GM19438 (cell line): ENCODE measurements around the gene RASA3.
"Not testable (repeated sequence)": the region's sequence is repeated elsewhere in the genome, so short reads cannot be mapped to it uniquely, and the experiment has no call there.

Experiments used
- ATAC-seq: cut with Tn5 transposase; IDR thresholded peaks from one replicate; pipeline ENCODE4 v1.9.1; 2021; ENCODE audit warnings: low read depth; ENCODE audit not compliant: unreplicated experiment

Gene RASA3, protein sequence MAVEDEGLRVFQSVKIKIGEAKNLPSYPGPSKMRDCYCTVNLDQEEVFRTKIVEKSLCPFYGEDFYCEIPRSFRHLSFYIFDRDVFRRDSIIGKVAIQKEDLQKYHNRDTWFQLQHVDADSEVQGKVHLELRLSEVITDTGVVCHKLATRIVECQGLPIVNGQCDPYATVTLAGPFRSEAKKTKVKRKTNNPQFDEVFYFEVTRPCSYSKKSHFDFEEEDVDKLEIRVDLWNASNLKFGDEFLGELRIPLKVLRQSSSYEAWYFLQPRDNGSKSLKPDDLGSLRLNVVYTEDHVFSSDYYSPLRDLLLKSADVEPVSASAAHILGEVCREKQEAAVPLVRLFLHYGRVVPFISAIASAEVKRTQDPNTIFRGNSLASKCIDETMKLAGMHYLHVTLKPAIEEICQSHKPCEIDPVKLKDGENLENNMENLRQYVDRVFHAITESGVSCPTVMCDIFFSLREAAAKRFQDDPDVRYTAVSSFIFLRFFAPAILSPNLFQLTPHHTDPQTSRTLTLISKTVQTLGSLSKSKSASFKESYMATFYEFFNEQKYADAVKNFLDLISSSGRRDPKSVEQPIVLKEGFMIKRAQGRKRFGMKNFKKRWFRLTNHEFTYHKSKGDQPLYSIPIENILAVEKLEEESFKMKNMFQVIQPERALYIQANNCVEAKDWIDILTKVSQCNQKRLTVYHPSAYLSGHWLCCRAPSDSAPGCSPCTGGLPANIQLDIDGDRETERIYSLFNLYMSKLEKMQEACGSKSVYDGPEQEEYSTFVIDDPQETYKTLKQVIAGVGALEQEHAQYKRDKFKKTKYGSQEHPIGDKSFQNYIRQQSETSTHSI

DNA sequence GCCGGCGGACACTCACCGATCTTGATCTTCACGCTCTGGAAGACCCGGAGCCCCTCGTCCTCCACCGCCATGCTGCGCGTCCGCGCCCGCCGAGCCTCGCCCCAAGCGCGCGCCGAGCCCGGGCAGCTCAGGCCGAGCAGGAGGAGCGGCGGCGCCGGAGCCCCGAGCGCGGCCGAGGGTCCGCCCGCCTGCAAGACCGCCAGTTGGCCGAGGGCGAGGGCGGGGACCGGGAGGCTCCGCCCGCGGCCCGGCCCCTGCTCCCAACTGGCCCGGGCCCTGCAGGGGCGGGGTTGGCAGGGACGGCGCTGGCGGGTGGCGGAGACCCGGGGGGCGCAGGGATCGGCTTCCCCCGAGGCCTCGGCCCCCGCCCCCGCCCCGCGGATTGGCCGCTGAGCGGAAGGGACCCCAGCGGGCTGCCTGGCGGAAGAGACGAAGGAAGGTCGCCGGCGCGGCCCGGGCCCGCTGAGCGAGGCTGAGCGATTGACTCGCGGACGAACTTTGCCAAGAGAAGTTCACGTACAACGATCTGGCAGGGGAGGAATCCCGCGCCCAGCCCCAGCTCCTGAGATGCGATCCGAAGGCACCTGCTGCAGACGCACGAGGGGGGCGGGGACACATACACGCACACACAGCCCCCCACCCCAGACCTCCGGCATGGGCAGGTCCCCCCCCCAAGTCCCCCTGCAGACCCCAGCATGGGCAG is at the start of gene RASA3:
Gene RASA3 (minus strand): TSS at position 205 of the 703 bp plus-strand sequence. CDS start 134 bp downstream, at position 71.
- ATAC-seq, result peak; percentile 57

DNA sequence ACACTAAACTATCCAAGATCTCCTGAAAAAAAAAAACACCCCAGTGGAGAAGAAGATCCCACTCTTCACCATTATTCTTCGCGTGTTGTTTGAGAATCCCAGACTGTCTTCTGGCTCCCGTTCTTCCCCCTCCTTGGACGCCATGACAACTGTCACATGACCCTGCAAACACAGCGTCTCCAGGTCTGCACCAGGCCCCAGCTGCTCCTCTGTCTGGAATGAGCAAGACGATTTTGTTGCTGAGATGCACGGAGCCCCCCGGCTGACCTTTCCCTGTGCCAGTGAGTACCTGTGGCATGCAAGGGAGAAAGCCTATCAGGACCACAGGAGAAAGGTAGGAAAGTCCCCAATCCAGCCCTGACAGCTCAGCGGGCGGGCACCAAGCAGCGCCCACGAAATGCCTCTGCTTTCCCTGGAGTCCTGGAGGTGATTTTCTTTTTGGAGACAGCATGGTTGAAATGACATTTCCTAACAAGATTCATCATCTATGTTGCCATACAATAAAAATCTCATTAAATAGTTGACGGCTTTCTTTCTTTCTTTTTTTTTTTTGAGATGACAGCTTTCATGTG is 46.8 kb upstream of the RASA3 start, which contains the start of gene CFAP97D2:
Gene CFAP97D2 (plus strand): TSS at position 171 of the 572 bp plus-strand sequence. CDS start 74 bp downstream, at position 245.
- ATAC-seq, result no peak

DNA sequence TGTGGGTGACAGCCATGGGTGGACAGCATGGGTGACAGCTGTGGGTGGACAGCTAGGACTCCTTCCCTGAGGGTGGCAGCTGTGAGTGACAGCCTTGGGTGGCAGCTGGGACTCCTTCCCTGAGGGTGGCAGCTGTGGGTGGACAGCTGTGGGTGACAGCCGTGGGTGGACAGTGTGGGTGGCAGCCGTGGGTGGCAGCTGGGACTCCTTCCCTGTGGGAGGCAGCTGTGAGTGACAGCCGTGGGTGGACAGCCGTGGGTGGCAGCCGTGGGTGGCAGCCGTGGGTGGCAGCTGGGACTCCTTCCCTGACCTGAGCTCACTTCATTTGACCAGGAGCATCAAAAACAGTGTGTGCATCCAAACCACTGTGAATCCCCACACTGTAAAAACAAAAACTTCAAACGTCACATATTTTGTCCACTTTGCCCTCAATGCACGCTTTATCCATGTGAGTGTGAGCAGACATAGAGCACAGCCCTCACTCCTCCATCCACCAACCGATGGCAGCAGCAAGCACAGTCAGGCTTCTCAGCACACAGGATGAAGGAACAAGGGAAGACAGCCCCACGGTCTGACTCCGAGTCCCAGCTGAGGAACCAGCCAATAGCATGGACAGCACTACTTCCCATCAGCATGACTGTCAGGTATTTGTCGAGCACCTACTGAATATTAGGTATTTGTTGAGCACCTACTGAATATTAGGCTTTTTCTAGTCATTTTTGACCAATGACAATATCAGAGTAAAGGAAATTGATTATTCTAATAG is 45.0 kb upstream of the RASA3 start:
- ATAC-seq, result no peak

DNA sequence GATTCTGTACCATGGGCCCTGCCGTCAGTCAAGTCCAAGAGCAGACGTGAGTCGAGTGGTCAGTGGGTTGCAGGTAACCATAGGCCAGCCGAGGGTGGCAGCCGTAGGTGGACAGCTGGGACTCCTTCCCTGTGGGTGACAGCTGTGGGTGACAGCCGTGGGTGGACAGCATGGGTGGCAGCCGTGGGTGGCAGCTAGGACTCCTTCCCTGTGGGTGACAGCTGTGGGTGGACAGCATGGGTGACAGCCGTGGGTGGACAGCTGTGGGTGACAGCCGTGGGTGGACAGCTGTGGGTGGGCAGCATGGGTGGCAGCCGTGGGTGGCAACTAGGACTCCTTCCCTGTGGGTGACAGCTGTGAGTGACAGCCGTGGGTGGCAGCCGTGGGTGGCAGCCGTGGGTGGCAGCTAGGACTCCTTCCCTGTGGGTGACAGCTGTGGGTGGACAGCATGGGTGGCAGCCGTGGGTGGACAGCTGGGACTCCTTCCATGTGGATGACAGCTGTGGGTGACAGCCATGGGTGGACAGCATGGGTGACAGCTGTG is 44.0 kb upstream of the RASA3 start:
- not testable (repeated sequence) for ATAC-seq

DNA sequence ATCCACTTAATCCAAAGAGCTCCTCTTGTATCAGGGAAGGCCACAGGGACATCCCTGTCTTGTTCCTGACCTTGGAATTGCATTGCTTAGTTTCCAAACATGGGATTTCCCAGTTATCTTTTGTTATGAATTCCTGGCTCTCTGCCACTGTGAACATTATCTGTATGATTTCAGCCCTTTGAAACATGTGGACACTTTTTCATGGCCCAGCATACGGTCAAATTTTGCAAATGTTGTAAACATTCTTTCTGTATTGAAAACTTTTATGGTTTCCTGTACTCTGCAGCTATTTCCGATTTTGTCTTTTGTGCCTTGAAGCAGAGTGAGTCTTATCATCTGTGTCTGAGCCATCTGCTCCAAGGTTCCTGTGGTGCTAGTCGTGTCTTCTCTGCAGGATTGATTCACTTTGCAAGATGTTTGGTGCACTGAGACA is 42.1 kb upstream of the RASA3 start:
- ATAC-seq, result no peak

DNA sequence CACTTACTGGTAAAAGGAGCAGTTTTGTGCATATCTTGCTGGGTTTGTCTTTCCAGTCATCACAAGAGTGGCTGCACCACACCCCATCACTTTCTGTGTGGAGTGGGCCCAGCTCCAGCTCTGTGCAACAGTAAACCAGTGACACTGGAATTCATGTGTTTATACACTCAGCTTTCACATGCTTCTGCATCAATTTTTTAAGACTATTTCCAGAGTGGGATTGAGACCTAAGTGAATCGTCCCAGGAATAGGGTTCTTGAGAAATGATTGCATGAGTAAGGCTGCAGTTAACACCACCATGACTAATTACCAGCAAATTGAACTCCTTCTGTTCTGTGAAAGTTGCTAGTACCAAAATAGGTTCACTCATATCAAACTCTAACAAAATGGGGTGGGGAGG is 41.3 kb upstream of the RASA3 start:
- no peak for ATAC-seq

DNA sequence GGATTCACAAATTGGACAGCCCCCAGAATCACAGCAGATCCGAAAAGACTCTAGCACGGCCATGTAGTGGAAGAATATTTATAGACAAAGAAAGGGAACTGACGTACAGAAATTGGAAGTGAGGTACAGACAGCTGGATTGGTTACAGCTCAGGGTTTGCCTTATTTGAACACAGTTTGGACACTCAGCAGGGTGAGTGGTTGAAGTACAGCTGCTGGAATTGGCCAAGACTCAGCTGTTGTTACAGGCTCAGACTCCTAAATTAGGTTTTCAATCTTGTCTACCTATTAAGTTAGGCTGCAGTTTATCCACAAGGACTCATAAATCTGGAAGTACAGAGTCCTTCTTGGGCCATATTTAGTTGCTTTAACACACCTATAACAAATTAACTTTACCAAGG is 40.8 kb upstream of the RASA3 start:
- no peak for ATAC-seq

DNA sequence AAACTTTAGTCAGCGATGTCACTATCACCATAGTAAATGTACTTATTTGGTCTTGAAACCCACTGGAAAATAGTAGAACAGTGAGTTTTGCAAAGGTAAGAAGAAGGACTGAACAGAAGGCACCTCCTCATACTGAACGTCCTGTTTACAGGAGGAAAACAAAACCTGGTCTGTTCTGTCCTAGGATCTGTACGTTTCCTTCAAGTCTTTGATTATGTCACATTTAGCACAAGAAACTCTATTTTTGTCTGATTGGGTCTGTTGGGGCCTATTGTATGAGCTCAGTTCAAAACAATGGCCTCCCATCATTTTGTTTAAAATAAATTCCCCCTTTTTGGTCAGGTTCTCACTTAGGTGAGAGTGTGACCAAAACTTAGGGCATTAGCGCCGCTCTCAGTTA is 35.5 kb upstream of the RASA3 start:
- no peak for ATAC-seq

DNA sequence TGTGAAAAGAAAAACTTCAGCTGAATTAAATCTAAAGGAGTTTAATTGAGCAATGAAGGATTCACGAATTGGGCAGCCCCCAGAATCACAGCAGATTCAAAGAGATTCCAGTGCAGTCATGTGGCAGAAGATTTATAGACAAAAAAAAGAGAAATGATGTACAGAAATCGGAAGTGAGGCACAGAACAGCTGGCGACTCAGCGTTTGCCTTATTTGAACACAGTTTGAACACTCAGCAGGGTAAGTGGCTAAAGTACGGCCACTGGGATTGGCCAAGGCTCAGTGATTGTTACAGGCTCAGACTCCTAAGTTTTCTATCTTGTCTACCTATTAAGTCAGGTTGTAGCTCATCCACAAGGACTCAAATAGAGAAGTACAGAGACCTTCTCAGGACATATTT is 35.0 kb upstream of the RASA3 start:
- ATAC-seq, result no peak

DNA sequence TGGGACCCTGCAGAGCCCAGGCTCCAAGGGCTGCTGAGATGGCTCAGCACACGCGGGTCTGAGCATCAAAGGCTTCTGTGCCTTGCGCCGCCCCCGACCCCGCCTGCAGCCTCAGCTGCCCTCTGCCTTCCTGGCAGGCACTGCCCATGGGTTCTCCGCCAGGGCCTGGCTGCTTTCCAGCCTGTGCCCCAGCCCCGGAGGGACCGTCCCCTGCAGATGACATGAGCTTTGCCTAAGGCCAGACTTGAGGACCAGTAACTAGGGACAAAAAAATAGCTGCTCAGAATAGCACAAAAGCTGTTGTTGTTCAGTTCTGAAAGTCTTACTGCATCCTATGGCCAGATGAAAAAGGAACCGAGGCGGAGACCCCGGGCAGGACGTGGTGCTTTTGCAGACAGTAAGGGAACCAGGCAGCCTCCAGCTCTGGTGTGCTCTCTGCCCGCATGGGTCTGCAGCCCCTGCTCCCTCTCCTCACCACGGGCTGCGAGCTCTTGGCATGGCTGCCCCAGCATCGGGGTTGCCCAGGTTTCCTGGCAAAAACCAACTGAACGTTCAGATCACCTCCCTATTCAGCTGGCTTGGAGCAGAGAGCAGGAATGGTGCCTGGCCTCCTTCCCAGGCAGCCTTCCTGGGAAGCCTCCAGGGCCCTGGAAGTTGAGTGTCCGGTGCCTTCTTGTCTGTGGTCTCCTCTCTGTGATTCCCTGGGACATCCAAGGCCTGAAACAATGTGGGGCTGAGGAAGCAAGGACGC is 34.1 kb upstream of the RASA3 start:
- ATAC-seq, result no peak

DNA sequence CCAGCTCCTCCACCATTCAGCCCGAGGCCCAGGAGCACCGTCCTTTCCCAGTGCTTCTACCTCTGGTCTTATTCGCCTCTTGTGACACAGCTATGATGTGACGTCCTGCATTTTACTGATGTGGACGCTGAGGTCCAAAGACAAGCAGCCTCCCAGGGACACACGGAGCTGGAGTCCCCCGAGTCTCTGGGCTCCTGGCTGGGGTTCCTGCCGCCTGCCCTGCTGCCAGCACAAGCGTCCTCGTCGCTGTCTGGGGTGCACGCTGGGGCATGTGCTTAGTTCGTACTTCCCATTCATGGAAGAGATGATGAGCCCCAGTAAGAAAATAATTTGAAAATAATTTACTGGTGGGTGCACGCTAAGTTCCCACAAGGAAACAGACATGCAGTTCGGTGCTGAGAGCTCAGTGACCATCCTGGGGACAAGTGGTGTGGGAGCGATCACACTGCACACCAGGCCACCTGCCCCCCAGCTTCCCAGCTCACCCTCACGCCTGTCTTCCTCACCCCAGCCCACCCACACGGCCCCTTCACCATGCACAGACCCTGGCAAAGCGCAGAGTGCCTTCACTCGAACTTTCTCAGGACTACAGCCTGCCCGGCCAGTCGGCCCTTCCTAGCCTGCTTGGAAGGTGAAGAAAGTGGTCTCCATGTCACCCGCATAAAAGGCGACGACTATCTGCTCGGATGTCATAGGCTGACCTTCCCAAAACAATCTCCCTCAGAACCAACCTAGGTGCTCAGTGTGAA is 32.4 kb upstream of the RASA3 start:
- ATAC-seq, result no peak

DNA sequence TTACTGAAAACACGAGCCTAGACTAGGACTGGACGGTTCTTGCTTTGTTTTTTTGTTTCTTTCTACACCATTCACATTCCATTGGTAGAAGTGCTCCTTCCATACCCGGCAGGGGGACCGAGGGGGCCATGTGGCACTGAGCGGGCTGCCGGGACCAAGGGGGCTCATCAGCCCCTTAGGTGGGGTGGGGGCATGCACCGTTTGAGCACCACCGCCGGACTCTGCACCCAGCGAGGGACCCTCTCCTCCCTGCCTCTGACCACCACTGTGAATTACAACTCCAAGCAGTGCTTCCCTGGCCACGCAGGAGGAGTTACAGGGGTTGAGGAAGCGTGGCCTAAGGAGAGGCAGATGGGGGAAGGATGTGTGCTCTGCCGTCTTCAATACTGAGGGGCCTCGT is 31.6 kb upstream of the RASA3 start:
- no peak for ATAC-seq

DNA sequence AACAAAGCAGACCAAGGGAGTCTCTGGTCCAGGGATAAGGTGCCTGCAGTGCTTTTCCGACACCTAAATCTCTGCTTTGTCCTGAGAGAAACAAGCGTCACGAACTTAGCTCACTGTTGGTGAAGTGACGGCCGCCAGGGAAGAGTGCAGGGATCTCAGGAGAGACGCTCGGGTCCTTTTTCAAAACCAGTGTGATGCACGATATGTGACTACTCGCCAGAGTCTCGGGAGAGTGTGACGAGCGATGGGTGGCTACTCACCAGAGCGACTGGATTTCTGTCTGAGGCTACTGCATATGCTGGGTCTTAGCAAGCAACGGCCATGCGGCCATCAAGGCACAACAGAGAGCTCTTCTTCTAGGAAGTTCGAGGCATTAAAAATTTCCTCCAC is 30.1 kb upstream of the RASA3 start:
- ATAC-seq, result no peak

DNA sequence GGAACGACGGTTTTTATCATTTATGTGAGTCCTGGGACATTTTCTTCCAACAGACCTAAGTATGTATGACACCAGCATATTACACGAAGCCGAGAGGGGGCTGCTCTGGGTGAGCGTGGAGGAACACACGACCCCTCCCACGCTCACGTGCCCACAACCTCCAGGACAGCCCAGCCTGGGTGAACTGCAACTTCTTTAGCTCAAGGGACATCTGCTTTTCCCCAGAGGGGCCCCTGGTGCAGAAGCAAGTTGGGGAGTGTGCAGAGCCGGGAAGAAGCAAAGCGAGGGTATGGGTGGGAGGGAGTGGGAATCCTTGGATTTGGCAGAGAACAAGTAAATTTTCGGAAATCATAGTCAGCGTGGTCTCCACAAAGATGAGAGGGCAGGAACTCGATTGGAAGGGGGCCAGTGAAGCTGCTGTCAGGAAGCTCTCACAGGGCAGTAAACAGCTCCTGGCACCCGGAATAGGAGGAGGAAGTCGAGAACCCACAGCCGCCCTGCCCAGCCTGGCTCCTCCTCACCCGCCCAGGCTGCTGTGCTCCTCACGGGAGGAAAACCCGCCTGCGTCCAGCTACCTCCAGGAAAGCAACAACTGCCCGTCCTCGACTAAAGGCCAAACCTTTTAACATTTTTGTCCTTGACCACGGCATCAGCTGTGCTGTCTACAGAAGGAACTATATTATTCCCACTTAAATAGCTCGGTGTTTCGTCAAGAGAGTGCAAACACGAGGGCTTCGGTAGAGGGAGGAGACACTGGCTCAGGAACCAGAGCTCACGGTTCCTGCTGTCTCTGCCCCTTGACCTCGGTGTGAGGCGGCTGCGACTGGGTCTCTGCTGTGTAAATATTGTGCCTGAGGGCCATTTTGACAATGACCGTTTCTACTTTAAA is 29.5 kb upstream of the RASA3 start:
- no peak for ATAC-seq

DNA sequence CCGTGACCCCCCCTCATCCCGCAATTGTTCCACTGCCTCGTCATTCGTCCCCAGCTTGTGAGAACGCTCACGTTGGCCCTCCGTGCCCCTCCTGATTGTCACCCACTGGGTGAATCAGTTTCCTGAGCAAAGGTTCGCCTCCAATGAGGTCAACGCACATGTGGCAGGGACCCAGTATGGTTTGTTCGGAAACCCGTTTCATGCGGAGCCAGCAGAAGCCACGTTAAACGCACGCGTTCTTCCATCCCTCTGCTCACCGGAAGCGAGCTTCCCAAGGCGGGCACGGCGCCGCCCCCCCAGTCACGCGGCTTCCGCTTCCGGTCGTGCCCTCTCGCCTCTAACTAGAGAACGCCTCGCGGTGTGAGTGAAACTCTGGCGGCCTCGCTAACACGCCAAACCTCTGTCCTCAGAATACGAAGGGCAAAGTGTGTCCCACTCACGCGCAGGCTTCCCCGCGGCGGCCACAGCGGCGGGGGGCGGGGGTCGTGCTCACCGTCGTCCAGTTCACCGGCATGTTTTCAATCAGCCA is 28.7 kb upstream of the RASA3 start:
- no peak for ATAC-seq

DNA sequence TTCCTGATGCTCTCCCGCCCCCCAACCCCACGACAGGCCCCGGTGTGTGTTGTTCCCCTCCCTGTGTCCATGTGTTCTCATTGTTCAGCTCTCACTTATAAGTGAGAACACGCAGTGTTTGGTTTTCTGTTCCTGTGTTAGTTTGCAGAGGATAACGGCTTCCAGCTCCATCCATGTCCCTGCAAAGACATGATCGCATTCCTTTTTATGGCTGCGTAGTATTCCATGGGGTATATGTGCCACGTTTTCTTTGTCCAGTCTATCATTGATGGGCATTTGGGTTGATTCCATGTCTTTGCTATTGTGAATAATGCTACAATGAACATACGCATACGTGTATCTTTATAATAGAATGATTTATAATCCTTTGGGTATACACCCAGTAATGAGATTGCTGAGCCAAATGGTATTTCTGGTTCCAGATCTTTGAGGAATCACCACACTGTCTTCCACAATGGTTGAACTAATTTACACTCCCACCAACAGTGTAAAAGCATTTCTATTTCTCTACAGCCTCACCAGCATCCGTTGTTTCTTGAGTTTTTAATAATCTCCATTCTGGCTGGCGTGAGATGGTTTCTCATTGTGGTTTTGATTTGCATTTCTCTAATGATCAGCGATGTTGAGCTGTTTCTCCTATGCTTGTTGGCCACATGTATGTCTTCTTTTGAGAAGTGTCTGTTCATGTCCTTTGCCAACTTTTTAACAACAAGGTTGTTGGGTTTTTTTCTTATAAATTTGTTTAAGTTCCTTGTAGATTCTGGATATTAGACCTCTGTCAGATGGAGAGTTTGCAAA is 26.6 kb upstream of the RASA3 start:
- ATAC-seq, result not testable (repeated sequence)
